ENCODE results near the gene SLC47A2. TPM values are rescaled to one million over a fixed set of nuclear protein-coding genes. Genes with fewer than 3 reads are reported as not detected.

SLC47A2 gene
- total RNA-seq, 1 donor from 2014 or later: 0.74 TPM

DNA sequence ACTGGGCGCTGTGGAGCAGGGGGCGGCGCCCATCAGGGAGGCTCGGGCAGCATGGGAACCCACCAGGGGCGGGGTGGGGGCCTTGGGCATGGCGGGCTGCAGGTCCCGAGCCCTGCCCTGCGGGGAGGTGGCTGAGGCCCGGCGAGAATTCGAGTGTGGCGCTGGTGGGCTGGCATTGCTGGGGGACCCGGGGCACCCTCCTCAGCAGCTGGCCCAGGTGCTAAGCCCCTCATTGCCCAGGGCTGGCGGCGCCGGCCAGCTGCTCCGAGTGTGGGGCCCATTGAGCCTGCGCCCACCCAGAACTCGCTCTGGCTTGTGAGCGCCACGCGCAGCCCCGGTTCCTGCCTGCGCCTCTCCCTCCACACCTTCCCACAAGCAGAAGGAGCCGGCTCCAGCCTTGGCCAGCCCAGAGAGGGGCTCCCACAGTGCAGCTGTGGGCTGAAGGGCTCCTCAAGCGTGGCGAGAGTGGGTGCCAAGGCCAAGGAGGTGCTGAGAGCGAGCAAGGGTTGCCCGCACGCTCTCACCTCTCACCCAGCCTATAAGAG lies 62.0 kb downstream of the SLC47A2 start:
- H3K36me3 ChIP-seq: peaks cover 0 to 34% of the 10 kb centered on the region in 2 donors
- no peak overlapping the region for H3K4me3 ChIP-seq
- no peaks in the 10 kb centered on the region for H3K9me3 ChIP-seq
- H3K27ac ChIP-seq: no peak overlapping the region
- TF ChIP-seq, protein P1, sequence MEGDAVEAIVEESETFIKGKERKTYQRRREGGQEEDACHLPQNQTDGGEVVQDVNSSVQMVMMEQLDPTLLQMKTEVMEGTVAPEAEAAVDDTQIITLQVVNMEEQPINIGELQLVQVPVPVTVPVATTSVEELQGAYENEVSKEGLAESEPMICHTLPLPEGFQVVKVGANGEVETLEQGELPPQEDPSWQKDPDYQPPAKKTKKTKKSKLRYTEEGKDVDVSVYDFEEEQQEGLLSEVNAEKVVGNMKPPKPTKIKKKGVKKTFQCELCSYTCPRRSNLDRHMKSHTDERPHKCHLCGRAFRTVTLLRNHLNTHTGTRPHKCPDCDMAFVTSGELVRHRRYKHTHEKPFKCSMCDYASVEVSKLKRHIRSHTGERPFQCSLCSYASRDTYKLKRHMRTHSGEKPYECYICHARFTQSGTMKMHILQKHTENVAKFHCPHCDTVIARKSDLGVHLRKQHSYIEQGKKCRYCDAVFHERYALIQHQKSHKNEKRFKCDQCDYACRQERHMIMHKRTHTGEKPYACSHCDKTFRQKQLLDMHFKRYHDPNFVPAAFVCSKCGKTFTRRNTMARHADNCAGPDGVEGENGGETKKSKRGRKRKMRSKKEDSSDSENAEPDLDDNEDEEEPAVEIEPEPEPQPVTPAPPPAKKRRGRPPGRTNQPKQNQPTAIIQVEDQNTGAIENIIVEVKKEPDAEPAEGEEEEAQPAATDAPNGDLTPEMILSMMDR (IDR thresholded peaks at IDR 0.05): no peak
- no peak for TF ChIP-seq POLR2AphosphoS5 (IDR thresholded peaks at IDR 0.05; ENCODE audit: insufficient read depth in 1 of 2, low read depth in 1 of 2)
- no peak for TF ChIP-seq POLR2A (IDR thresholded peaks at IDR 0.05)
- peak in 1 of 2 donors; percentile 70 for DNase-seq (ENCODE audit: extremely low spot score in 2 of 2)
- intact Hi-C loops (cut with DNase I): loop anchor here (10.0 kb wide), 1 partner anchor 110 kb away; no protein-coding TSS in a partner anchor
- H3K4me1 ChIP-seq: peaks cover 50% of the 10 kb centered on the region
- H3K27me3 ChIP-seq: no peaks in the 10 kb centered on the region

DNA sequence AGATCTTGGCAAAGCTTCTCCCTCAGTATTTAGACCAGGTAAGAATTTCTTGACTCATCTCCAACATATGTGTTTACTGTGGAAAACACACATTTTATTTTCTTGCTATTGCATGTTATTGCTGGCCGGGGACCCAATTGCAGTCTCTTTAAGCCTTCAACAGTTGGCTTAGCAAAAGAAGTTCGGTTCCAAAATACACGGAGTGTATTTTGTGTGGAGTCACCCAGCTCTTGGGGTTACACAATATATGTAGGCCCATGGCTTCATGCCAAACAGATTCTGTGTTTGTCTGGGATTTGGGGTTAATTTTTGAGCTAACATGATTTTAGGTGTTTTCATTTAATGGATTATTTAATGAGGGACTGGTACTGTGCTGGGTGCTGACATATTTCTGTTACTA lies 63.8 kb downstream of the SLC47A2 start:
- Histone ChIP-seq H3K4me1 (peaks cover 53% of the 10 kb centered on the region), H3K27me3 (no peaks in the 10 kb centered on the region), H3K36me3 (peaks cover 0 to 23% of the 10 kb centered on the region in 2 donors), H3K9me3 (no peaks in the 10 kb centered on the region), H3K4me3 (no peak overlapping the region), H3K27ac (no peak overlapping the region)
- no peak for DNase-seq (ENCODE audit: extremely low spot score in 2 of 2)
- TF ChIP-seq, protein P1 (IDR thresholded peaks at IDR 0.05): no peak
- TF ChIP-seq POLR2A (IDR thresholded peaks at IDR 0.05): no peak
- no peak for TF ChIP-seq POLR2AphosphoS5 (IDR thresholded peaks at IDR 0.05; ENCODE audit: insufficient read depth in 1 of 2, low read depth in 1 of 2)
- intact Hi-C loops (cut with DNase I): loop anchor here (10.0 kb wide), 1 partner anchor 112 kb away; no protein-coding TSS in a partner anchor

DNA sequence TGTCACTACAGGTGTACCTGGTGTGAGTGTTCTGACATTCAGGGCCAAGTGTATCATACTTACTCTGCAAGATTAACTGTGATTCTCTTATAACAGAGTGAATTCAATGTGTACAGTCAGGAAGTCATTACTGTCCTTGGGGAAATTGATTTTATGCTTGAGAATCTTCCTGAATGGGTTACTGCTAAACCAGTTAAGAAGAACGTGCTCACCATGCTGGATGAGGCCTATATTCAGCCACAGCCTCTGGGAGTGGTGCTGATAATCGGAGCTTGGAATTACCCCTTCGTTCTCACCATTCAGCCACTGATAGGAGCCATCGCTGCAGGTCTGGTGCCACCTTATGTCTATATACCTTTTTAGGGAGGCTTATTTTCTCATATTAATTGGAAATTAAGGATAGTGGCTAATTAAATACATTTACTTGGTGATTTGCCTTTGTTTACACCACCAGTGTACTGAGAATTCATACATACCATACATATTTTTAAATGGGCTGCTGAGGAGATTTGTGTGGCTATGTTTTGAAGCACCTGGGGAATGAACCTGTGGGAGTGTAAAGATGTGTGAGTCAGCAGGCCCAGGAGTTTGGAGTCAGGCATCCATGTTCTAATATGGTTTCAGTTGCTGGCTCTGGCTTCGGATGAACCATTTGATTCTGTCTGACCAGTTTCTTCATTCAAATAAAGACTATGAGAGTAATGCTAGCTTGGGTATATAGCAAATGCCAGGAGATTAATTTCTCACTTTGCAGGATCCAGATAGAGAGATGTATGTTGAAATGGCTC lies 64.7 kb downstream of the SLC47A2 start:
- peak overlapping the region in 1 of 2 donors; percentile 90 for H3K4me3 ChIP-seq
- H3K27me3 ChIP-seq: no peaks in the 10 kb centered on the region
- H3K27ac ChIP-seq: peak overlapping the region; percentile 14
- no peaks in the 10 kb centered on the region for H3K9me3 ChIP-seq
- H3K4me1 ChIP-seq: peaks cover 63% of the 10 kb centered on the region
- peak in 1 of 2 donors; percentile 67 for DNase-seq (ENCODE audit: extremely low spot score in 2 of 2)
- peaks cover 0 to 22% of the 10 kb centered on the region in 2 donors for H3K36me3 ChIP-seq
- intact Hi-C loops (cut with DNase I): loop anchor here (10.0 kb wide), 1 partner anchor 113 kb away; no protein-coding TSS in a partner anchor
- TF ChIP-seq POLR2AphosphoS5 (IDR thresholded peaks at IDR 0.05; ENCODE audit: insufficient read depth in 1 of 2, low read depth in 1 of 2) (no peak), POLR2A (IDR thresholded peaks at IDR 0.05) (no peak)
- TF ChIP-seq, protein P1 (IDR thresholded peaks at IDR 0.05): no peak

DNA sequence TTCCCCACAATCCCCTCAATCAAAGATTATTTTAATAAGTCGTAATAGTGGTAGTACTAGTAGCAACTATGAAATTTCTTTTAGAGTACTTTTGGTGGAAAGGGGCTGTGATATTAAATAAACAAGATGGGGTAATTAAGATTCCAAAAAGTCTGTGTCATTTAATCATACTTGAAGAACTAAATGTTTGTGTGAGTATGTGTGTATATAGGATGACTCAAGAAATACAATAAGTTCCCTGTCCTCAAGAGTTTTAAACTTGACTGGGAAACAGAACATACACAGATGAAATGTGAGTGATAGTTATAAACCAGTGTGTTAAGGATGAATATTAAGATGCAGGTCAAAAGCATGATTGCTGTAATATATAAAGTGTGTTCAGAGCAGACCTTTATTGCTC lies 65.6 kb downstream of the SLC47A2 start:
- DNase-seq (ENCODE audit: extremely low spot score in 2 of 2): no peak
- Histone ChIP-seq H3K27me3 (no peaks in the 10 kb centered on the region), H3K27ac (no peak overlapping the region), H3K9me3 (no peaks in the 10 kb centered on the region), H3K4me3 (peak overlapping the region; percentile 74 to 90), H3K4me1 (peaks cover 69% of the 10 kb centered on the region), H3K36me3 (peaks cover 0 to 14% of the 10 kb centered on the region in 2 donors)
- intact Hi-C loops (cut with DNase I): loop anchor here (10.0 kb wide), 1 partner anchor 114 kb away; no protein-coding TSS in a partner anchor
- TF ChIP-seq POLR2A (IDR thresholded peaks at IDR 0.05) (no peak), POLR2AphosphoS5 (IDR thresholded peaks at IDR 0.05; ENCODE audit: insufficient read depth in 1 of 2, low read depth in 1 of 2) (peak in 1 of 2 donors; percentile 36)
- TF ChIP-seq, protein P1 (IDR thresholded peaks at IDR 0.05): no peak

DNA sequence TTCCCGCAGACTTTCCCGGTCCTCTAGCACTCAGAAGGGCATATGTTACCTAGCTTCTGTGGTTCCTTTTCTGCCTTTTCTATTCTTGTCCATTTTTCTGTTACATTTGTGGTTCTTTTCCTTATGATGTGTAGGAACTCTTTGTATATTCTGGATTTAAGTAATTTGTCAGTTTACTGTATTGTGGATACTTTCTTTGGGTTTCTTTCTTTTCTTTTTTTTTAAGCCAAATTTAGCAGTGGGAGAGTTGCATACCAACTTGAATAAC lies 67.2 kb downstream of the SLC47A2 start:
- H3K36me3 ChIP-seq: peaks cover 0 to 12% of the 10 kb centered on the region in 2 donors
- H3K4me1 ChIP-seq: peaks cover 63% of the 10 kb centered on the region
- intact Hi-C loops (cut with DNase I): loop anchor here (10.0 kb wide), 1 partner anchor 134 kb away; no protein-coding TSS in a partner anchor
- no peaks in the 10 kb centered on the region for H3K27me3 ChIP-seq
- DNase-seq (ENCODE audit: extremely low spot score in 2 of 2): no peak
- peak overlapping the region; percentile 92 for H3K27ac ChIP-seq
- TF ChIP-seq POLR2AphosphoS5 (IDR thresholded peaks at IDR 0.05; ENCODE audit: insufficient read depth in 1 of 2, low read depth in 1 of 2): no peak
- no peak for TF ChIP-seq POLR2A (IDR thresholded peaks at IDR 0.05)
- TF ChIP-seq, protein P1 (IDR thresholded peaks at IDR 0.05): no peak
- peak overlapping the region; percentile 74 to 90 for H3K4me3 ChIP-seq
- H3K9me3 ChIP-seq: no peaks in the 10 kb centered on the region

Measured in vagina (tissue), 2 donors.